ENCODE data around the gene FZD2. TPM values are rescaled to one million over a fixed set of nuclear protein-coding genes. Genes with fewer than 3 reads are reported as not detected.

FZD2 gene
- total and polyA plus RNA-seq, 2 of the 4 experiments (the other 2 are of a cell fraction), result 21.3 to 130 TPM

GRCh38 chr17:44601973-44602372, 44.7 kb downstream of the FZD2 start:
- ATAC-seq (ENCODE audit: low read depth), result no peak
- H4K8ac ChIP-seq (ENCODE audit: low read depth in 2 of 2, low read length in 2 of 2), result peak overlapping the region in 1 of 2 experiments; percentile 72; a peak in 1 of 4 replicates
- H3K18ac ChIP-seq (ENCODE audit: low read depth, low read length), result peak overlapping the region; percentile 46; the same call in 1 of the 2 replicates
- H3K9me3 ChIP-seq (ENCODE audit: control insufficient read depth, insufficient read depth, low read length), result no peaks in the 10 kb centered on the region
- peaks cover 23% of the 10 kb centered on the region for H3K9me1 ChIP-seq (ENCODE audit: insufficient read depth, low read length)
- H4K5ac ChIP-seq (ENCODE audit: low read depth, low read length), result no peak overlapping the region
- TF ChIP-seq CTCF (conservative IDR thresholded peaks at IDR 0.05; ENCODE audit: low read depth, low read length) (no peak), MXI1 (IDR thresholded peaks at IDR 0.05; ENCODE audit: borderline replicate concordance, low read depth, low read length) (peak; percentile 75; the same call in 1 of the 2 replicates), NFE2L2 (IDR thresholded peaks at IDR 0.05; ENCODE audit: low read depth, low read length) (no peak)
- peak overlapping the region; percentile 63 for H3K4ac ChIP-seq (ENCODE audit: low read depth, low read length)
- peak overlapping the region; percentile 48 for H3K14ac ChIP-seq (replicated peaks; ENCODE audit: low read depth, low read length)
- BruUV-seq (replicated peaks), result no TSS peak
- peak overlapping the region; percentile 81 for H2AFZ ChIP-seq (replicated peaks; ENCODE audit: low read length, poor library complexity)
- peak overlapping the region; percentile 96 for H2AK5ac ChIP-seq (ENCODE audit: low read depth, low read length)
- H3K79me1 ChIP-seq (ENCODE audit: low read depth in 1 of 2, low read length in 2 of 2), result 0 out of 4 replicates have a peak, but pooled peaks cover 0 to 5% of the 10 kb centered on the region in 2 experiments
- peak overlapping the region; percentile 46; the same call in 1 of the 2 replicates for H2BK20ac ChIP-seq (ENCODE audit: low read depth, low read length)
- in situ Hi-C loops (cut with MboI; ENCODE audit: low sequenced_read_pairs), result no loop called here
- H3K4me2 ChIP-seq (ENCODE audit: low read depth, low read length), result peak overlapping the region; percentile 62
- H2BK5ac ChIP-seq (ENCODE audit: low read depth, low read length, poor library complexity, severe bottlenecking), result peak overlapping the region; percentile 8
- H3K27ac ChIP-seq (ENCODE audit: insufficient read depth, low read length), result peak overlapping the region; percentile 35; the same call in 1 of the 2 replicates
- no peaks in the 10 kb centered on the region for H3K36me3 ChIP-seq (ENCODE audit: control insufficient read depth, insufficient read depth, low read length)
- no peak overlapping the region for H3K9ac ChIP-seq (ENCODE audit: low read depth, low read length)
- DNase-seq, result peak; percentile 27
- H3K4me1 ChIP-seq (ENCODE audit: control insufficient read depth, insufficient read depth, low read length), result peaks cover 26% of the 10 kb centered on the region
- peak overlapping the region; percentile 4; the same call in 1 of the 2 replicates for H4K91ac ChIP-seq (ENCODE audit: insufficient read depth, low read depth, low read length)
- no peak overlapping the region for H3K4me3 ChIP-seq (ENCODE audit: insufficient read depth, low read depth, low read length)
- WGBS, 2 experiments (ENCODE audit: extremely low coverage in 2 of 2, insufficient read length in 1 of 2), result 10% methylated on average over 2 of the region's 9 CpGs; no CpG with 5 or more reads in 1 of the 2 experiments
- peak overlapping the region; percentile 39 for H2AK9ac ChIP-seq (replicated peaks; ENCODE audit: low read depth, low read length, poor library complexity)
- dilution Hi-C loops (cut with HindIII; ENCODE audit: low sequenced_read_pairs, unreplicated experiment), result no loop called here
- H2BK120ac ChIP-seq (ENCODE audit: low read depth, low read length), result peak overlapping the region; percentile 62
- peak overlapping the region; percentile 29 for H3K23ac ChIP-seq (ENCODE audit: low read depth, low read length)
- intact Hi-C loops (cut with micrococcal nuclease), result no loop called here
- H3K27me3 ChIP-seq (ENCODE audit: control insufficient read depth, insufficient read depth, low read length), result no peaks in the 10 kb centered on the region
- H2BK15ac ChIP-seq (ENCODE audit: low read depth, low read length), result 0 out of 3 replicates have a peak overlapping the region, but pooled peaks have one; percentile 40
- POLR2A ChIA-PET (ENCODE audit: unreplicated experiment), result no interaction called here
- H4K20me1 ChIP-seq (ENCODE audit: insufficient read depth, low read length), result 0 out of 2 replicates have a peak, but pooled peaks cover 2% of the 10 kb centered on the region
- H3K56ac ChIP-seq (ENCODE audit: extremely low read depth, insufficient read depth, low read length), result no peak overlapping the region
- CTCF ChIA-PET, result no interaction called here
